ENCODE data around the gene FARP2. TPM values are rescaled to one million over a fixed set of nuclear protein-coding genes. Genes with fewer than 3 reads are reported as not detected.

The FARP2 gene
- total and polyA plus RNA-seq, 4 donors: 5.8 to 30.9 (median 14.3) TPM

DNA sequence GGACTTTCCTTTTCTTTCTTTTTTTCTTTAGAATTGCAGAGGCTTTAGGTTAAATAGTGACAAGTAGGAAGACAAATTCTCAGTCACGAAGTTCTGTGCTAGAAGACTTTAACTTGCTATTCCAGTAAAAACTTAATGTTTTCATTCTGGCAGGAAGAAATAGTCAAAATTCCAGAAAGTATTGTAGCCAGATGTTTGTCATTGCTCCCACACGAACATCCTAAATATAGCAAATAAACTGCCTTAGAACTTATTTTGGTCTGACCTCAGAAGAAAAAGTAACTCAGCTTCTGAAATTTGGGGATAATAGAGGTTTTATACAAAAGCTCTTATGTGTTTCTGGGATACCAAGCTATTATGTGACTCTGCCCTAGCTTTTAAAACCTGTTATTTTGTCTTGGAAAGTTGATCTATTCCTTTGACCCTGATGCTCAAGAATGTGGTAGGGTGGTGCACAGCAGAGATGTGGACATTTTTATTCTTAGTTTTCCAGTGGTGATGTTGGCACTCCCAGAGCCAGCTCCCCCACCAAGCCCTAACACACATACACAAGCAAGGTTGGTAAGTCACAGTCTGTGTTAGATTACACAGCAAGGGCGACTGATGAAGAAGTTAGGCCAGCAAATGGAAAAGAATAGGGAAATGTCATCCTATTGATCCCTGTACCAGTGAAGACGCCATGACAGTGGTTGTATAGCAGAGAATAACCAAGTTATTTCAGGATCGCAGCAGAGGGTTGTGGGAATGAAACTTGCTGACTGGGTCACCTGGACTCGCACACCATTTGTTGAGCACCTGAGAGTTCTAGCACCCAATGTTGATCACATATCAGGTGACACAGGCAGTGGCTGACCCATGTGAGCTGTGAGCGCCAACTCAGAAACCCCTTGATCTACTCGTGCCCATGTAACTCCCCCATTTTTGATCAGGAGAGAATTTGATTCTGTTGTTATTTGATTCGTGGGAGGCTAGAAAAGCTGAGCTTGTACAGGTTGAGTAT, 23.7 kb downstream of the FARP2 start:
- H3K9me3 ChIP-seq (ENCODE audit: control insufficient read depth in 4 of 4, low read length in 3 of 4): no peaks in the 10 kb centered on the region
- H3K4me1 ChIP-seq (ENCODE audit: control insufficient read depth in 4 of 4, insufficient read depth in 4 of 4, low read length in 3 of 4): peaks cover 3 to 24% (median 11%) of the 10 kb centered on the region in 4 donors
- TF ChIP-seq RAD21 (IDR thresholded peaks at IDR 0.05) (no peak), FOXA2 (IDR thresholded peaks at IDR 0.05) (no peak), TAF1 (conservative IDR thresholded peaks at IDR 0.05) (no peak), ATF3 (IDR thresholded peaks at IDR 0.05) (no peak), JUND (IDR thresholded peaks at IDR 0.05) (no peak), YY1 (IDR thresholded peaks at IDR 0.05) (no peak), HNF4A (conservative IDR thresholded peaks at IDR 0.05) (no peak), CTCF (IDR thresholded peaks at IDR 0.05; ENCODE audit: low read depth, low read length, missing input control) (no peak), NR2F2 (IDR thresholded peaks at IDR 0.05) (no peak), EGR1 (IDR thresholded peaks at IDR 0.05; ENCODE audit: low read depth in 2 of 2) (no peak), GABPA (IDR thresholded peaks at IDR 0.05 in 1 of 2, conservative IDR thresholded peaks at IDR 0.05 in 1 of 2) (no peak), RXRA (IDR thresholded peaks at IDR 0.05) (no peak), FOXA1 (IDR thresholded peaks at IDR 0.05) (no peak), SP1 (IDR thresholded peaks at IDR 0.05) (no peak), HNF4G (IDR thresholded peaks at IDR 0.05) (no peak)
- TF ChIP-seq, protein P1, sequence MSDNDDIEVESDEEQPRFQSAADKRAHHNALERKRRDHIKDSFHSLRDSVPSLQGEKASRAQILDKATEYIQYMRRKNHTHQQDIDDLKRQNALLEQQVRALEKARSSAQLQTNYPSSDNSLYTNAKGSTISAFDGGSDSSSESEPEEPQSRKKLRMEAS (IDR thresholded peaks at IDR 0.05): no peak
- TF ChIP-seq, protein P2, sequence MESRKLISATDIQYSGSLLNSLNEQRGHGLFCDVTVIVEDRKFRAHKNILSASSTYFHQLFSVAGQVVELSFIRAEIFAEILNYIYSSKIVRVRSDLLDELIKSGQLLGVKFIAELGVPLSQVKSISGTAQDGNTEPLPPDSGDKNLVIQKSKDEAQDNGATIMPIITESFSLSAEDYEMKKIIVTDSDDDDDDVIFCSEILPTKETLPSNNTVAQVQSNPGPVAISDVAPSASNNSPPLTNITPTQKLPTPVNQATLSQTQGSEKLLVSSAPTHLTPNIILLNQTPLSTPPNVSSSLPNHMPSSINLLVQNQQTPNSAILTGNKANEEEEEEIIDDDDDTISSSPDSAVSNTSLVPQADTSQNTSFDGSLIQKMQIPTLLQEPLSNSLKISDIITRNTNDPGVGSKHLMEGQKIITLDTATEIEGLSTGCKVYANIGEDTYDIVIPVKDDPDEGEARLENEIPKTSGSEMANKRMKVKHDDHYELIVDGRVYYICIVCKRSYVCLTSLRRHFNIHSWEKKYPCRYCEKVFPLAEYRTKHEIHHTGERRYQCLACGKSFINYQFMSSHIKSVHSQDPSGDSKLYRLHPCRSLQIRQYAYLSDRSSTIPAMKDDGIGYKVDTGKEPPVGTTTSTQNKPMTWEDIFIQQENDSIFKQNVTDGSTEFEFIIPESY (IDR thresholded peaks at IDR 0.05): no peak
- H3K36me3 ChIP-seq (ENCODE audit: control insufficient read depth in 4 of 4, insufficient read depth in 3 of 4, low read depth in 1 of 4, low read length in 3 of 4): peaks cover 0 to 11% (median 6%) of the 10 kb centered on the region in 4 donors
- H3K27me3 ChIP-seq (ENCODE audit: control insufficient read depth in 4 of 4, insufficient read depth in 4 of 4, low read length in 3 of 4): no peaks in the 10 kb centered on the region
- H3K4me3 ChIP-seq (ENCODE audit: low read depth in 1 of 3, low read length in 3 of 3): no peak overlapping the region
- WGBS: 92% methylated on average over 9 of the region's 9 CpGs
- no peak overlapping the region for H3K9ac ChIP-seq (ENCODE audit: low read depth in 1 of 2, low read length in 2 of 2)
- no peak for DNase-seq (ENCODE audit: low spot score)
- no peak overlapping the region for H3K27ac ChIP-seq (ENCODE audit: low read depth in 1 of 2, low read length in 2 of 2)

DNA sequence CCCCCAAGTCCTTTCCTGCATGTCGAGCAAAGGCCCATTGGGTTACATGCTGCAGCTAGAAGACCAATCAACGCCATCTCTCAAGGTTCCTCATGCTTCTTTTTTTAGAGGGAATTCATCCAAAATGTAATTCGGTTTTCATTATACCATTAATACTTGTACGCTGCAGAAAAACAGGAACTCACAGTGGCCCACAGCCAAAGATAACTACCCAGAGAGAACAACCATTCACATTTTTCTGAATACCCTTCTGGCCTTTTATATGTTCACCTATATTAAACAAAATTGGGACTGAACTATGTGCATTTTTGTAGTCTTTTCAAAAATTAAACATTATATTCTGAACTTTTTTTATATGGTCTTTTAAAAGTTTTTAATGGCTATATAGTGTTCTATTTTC, 25.8 kb downstream of the FARP2 start:
- H3K27me3 ChIP-seq (ENCODE audit: control insufficient read depth in 4 of 4, insufficient read depth in 4 of 4, low read length in 3 of 4): no peaks in the 10 kb centered on the region
- no peak overlapping the region for H3K27ac ChIP-seq (ENCODE audit: low read depth in 1 of 2, low read length in 2 of 2)
- DNase-seq (ENCODE audit: low spot score): no peak
- H3K4me3 ChIP-seq (ENCODE audit: low read depth in 1 of 3, low read length in 3 of 3): no peak overlapping the region
- H3K9me3 ChIP-seq (ENCODE audit: control insufficient read depth in 4 of 4, low read length in 3 of 4): no peaks in the 10 kb centered on the region
- H3K36me3 ChIP-seq (ENCODE audit: control insufficient read depth in 4 of 4, insufficient read depth in 3 of 4, low read depth in 1 of 4, low read length in 3 of 4): peaks cover 0 to 8% (median 4%) of the 10 kb centered on the region in 4 donors
- WGBS: 77% methylated on average over 4 of the region's 4 CpGs
- H3K4me1 ChIP-seq (ENCODE audit: control insufficient read depth in 4 of 4, insufficient read depth in 4 of 4, low read length in 3 of 4): peaks cover 3 to 11% (median 6%) of the 10 kb centered on the region in 4 donors
- no peak overlapping the region for H3K9ac ChIP-seq (ENCODE audit: low read depth in 1 of 2, low read length in 2 of 2)
- no peak for TF ChIP-seq FOXA1 (IDR thresholded peaks at IDR 0.05)
- TF ChIP-seq RAD21 (IDR thresholded peaks at IDR 0.05): no peak
- no peak for TF ChIP-seq FOXA2 (IDR thresholded peaks at IDR 0.05)
- TF ChIP-seq NR2F2 (IDR thresholded peaks at IDR 0.05): no peak
- TF ChIP-seq EGR1 (IDR thresholded peaks at IDR 0.05; ENCODE audit: low read depth in 2 of 2): no peak
- TF ChIP-seq SP1 (IDR thresholded peaks at IDR 0.05): no peak
- TF ChIP-seq, protein P2 (IDR thresholded peaks at IDR 0.05): no peak
- TF ChIP-seq, protein P1 (IDR thresholded peaks at IDR 0.05): no peak
- TF ChIP-seq, protein P3, sequence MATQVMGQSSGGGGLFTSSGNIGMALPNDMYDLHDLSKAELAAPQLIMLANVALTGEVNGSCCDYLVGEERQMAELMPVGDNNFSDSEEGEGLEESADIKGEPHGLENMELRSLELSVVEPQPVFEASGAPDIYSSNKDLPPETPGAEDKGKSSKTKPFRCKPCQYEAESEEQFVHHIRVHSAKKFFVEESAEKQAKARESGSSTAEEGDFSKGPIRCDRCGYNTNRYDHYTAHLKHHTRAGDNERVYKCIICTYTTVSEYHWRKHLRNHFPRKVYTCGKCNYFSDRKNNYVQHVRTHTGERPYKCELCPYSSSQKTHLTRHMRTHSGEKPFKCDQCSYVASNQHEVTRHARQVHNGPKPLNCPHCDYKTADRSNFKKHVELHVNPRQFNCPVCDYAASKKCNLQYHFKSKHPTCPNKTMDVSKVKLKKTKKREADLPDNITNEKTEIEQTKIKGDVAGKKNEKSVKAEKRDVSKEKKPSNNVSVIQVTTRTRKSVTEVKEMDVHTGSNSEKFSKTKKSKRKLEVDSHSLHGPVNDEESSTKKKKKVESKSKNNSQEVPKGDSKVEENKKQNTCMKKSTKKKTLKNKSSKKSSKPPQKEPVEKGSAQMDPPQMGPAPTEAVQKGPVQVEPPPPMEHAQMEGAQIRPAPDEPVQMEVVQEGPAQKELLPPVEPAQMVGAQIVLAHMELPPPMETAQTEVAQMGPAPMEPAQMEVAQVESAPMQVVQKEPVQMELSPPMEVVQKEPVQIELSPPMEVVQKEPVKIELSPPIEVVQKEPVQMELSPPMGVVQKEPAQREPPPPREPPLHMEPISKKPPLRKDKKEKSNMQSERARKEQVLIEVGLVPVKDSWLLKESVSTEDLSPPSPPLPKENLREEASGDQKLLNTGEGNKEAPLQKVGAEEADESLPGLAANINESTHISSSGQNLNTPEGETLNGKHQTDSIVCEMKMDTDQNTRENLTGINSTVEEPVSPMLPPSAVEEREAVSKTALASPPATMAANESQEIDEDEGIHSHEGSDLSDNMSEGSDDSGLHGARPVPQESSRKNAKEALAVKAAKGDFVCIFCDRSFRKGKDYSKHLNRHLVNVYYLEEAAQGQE (IDR thresholded peaks at IDR 0.05): no peak
- TF ChIP-seq JUND (IDR thresholded peaks at IDR 0.05): no peak
- TF ChIP-seq GABPA (IDR thresholded peaks at IDR 0.05 in 1 of 2, conservative IDR thresholded peaks at IDR 0.05 in 1 of 2): no peak
- TF ChIP-seq HNF4G (IDR thresholded peaks at IDR 0.05): no peak
- no peak for TF ChIP-seq RXRA (IDR thresholded peaks at IDR 0.05)
- TF ChIP-seq HNF4A (conservative IDR thresholded peaks at IDR 0.05): no peak
- no peak for TF ChIP-seq YY1 (IDR thresholded peaks at IDR 0.05)
- no peak for TF ChIP-seq ATF3 (IDR thresholded peaks at IDR 0.05)

Data from liver (tissue), 9 donors.